KBM-7 (cell line): Measurements from ENCODE around the gene PSMC3.
"Not testable (repeated sequence)": the region's sequence is repeated elsewhere in the genome, so short reads cannot be mapped to it uniquely, and the experiment has no call there.

ENCODE experiments used
- DNase-seq: peaks from one replicate; pipeline ENCODE4 v3.0.0-alpha.2; 2015
- in situ Hi-C: fragments of 300-500 bp; cut with MboI; formaldehyde crosslinking; loops from 2 replicates; pipeline ENCODE4 v1.14.3; 2020; ENCODE audit warnings: low sequenced_read_pairs, low pct_unique_long_range_greater_than_20kb, mixed read lengths

The PSMC3 gene

DNA sequence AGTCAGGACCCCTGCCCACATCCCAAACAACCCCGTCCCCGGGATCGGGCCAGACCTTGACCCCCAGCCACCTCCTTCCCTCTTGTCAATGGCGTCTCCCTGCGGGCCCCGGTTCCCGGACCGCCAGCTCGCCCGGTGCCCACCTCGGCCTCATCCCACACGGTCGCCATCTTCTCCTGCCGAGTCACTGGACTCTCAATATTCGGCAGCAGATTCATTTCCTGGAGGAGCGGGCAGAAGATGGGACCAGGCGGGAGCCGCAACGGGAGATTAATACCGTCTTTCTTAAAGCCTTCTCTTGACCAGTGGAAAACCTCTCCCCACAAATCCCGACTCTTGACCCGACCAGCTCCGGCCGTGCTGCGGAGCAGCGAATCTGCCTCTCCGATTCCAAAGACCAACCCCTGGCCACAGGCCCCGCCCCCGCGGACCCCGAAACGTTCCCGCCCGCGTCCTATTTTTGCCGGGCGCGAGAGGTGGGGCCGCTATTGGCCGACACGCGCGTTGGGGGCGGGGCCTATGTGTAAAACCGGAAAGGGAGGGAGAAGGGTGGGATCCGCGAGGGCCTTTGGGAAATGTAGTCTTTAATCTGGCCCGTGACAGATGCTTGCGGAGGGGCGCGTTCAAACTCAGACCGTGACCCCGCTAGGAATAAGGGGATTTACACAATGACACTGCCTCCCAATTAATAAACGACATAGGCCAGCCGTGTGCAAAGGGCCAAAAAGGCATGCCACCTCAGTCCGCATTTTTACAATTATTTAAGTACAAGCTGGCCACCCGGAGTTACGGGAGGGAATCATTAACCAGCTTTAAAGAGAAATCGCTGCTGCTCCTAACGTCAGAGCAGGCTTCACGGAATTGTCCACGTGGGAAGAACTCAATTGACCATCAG is at the start of gene PSMC3:
Gene PSMC3 (minus strand): TSS at position 378 of the 895 bp plus-strand sequence. CDS start 160 bp downstream, at position 218.
- DNase-seq: peak; percentile 98
- in situ Hi-C loops: no loop called here

- in situ Hi-C loops: no loop called here
- no peak for DNase-seq
Measured at GRCh38 chr11:47470671-47471070, 44.4 kb upstream of the PSMC3 start.

GRCh38 chr11:47469361-47470179 is 43.3 kb upstream of the PSMC3 start:
- in situ Hi-C loops: no loop called here
- DNase-seq: no peak

GRCh38 chr11:47468598-47469214 is 42.5 kb upstream of the PSMC3 start:
- in situ Hi-C loops: no loop called here
- DNase-seq: no peak

DNA sequence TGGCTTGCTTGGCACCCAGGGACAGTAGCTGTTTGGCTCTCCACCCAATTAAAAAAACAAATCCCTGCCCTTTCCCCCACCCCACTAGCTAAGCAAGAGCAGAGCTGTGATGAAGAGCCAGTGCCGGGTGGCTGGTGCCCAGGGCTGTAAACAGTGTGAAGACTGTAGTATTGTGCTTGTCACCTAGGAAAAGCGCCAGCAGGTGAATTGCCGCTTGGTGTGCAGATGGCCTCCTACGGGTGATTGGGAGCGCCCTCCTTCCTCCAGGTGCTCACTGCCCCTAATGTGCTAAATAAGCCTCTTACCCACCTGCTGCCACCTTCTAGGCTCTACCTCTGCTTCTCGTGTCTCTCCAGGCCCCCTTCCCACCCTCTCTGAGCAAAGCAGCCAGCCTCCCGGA is 41.1 kb upstream of the PSMC3 start:
- in situ Hi-C loops: no loop called here
- DNase-seq: no peak

DNA sequence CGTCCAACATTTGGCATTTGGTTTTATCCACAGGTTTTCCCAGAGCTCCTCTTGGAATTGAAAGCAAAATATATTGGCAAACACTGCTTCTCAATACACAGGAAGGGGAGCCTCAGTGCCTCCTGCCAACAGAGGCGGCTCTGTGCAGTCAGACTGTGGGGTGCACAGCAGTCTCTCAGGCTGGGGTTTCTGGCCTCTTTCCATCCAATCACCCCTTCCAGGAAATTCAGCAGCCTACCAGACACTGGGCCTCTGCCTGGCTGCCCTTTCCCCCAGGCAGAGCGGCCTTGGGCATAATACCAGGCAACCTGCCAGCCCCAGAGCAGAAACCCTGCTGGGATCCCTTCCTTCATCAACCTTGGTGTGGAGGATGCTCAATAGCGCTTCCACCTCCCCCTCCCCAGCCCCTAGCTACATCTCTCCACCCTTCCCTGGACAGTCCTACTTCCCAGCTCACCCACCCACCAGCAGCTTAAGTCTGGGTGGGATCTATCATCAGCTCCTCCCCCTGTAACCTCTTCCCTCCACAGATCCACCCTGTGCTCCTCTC is 40.5 kb upstream of the PSMC3 start:
- no peak for DNase-seq

GRCh38 chr11:47466201-47466600 is 40.0 kb upstream of the PSMC3 start:
- DNase-seq: no peak
- in situ Hi-C loops: no loop called here

More for the DNA sequence above, 40.5 kb upstream of the PSMC3 start:
- in situ Hi-C loops: no loop called here

- in situ Hi-C loops: no loop called here
- DNase-seq: no peak
Measured at GRCh38 chr11:47464483-47464882, 38.2 kb upstream of the PSMC3 start.

DNA sequence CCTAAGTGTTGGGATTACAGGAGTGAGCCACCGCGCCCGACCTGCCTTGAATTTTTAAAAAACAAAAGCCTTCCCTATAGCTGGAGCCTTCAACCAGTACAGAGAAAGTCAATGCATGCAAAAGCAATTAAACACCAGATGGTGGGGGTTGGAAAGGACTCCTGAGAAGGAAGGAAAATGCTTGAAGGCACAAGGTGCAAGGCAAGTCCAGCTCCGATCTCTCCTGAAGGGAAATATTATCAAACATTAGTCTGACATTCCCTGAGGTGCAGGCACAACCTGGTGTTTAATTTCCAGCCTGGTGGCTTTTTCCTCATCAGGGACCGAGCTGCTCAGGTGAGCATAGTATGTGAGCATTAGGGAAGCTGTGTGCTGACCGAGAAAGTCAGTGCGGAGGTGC is 35.6 kb upstream of the PSMC3 start:
- DNase-seq: no peak
- in situ Hi-C loops: no loop called here

- no peak for DNase-seq
- in situ Hi-C loops: no loop called here
Measured at GRCh38 chr11:47460571-47461235, 34.5 kb upstream of the PSMC3 start.

DNA sequence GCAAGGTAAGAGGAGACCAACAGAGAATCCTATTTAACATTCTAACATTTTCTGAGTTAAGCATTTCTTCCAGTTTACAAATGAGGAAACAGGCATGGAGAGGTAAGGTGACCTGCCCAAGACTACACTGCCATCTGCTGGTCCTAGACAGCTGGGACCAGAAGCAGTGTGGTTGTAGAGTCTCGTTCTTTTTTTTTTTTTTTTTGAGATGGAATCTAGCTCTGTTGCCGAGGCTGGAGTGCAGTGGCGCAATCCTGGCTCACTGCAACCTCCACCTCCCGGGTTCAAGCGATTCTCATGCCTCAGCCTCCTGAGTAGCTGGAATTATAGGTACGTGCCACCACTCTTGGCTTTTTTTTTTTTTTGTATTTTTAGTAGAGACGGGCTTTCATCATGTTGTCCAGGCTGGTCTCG is 28.0 kb upstream of the PSMC3 start:
- peak; percentile 93 for DNase-seq
- in situ Hi-C loops: not testable (repeated sequence)

DNA sequence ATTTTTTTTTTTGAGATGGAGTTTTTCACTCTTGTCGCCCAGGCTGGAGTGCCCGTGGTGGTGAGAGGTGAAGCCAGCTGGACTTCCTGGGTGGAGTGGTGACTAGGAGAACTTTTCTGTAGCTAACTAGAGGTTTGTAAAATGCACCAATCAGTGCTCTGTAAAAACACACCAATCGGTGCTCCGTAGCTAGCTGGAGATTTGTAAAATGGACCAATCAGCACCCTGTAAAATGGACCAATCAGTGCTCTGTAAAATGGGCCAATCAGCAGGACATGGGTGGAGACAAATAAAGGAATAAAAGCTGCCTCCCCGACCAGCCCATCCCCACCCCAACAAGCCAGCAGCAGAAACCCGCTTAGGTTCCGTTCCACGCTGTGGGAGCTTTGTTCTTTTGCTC is 27.1 kb upstream of the PSMC3 start:
- in situ Hi-C loops: no loop called here
- no peak for DNase-seq

- DNase-seq: no peak
- in situ Hi-C loops: no loop called here
Measured at GRCh38 chr11:47451990-47452389, 25.8 kb upstream of the PSMC3 start.

DNA sequence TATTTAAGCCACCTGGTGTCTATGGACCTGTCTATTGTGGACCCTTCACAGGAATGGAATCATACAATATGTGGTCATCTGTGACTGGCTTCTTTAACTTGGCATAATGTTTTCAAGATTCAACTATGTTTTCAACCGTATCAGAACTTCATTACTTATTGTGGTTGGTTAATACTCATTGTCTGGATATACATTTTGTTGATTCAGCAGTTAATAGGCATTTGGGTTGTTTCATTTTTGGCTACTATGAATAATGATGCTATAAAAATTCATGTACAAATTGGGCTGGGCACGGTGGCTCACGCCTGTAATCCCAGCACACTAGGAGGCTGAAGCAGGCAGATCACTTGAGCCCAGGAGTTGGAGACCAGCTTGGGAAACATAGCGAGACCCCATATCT is 25.2 kb upstream of the PSMC3 start:
- in situ Hi-C loops: no loop called here
- no peak for DNase-seq

DNA sequence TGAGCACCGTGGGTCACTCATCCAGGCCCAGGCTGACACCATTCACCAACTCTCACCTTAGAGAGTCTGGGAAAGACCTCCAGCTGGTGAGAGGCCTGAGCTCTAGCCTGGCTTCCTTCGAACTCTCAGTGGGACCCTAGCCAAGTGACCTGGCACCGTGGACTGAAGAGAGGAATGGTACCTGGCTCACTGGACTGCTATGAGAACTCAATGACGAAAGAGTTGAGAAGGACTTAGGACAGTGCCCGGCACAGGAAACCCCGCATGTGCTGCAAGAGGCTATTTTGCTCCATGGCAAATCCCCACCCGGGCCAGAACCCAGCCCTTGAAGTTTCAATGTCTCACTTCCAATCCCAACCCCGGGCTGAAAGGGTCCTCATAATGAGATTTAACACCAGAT is 23.3 kb upstream of the PSMC3 start:
- DNase-seq: no peak
- in situ Hi-C loops: no loop called here

- no peak for DNase-seq
- in situ Hi-C loops: no loop called here
Measured at GRCh38 chr11:47448566-47449427, 22.6 kb upstream of the PSMC3 start, which contains the start of gene RAPSN. Gene RAPSN, minus strand, starts transcription at chr11:47449136. Its CDS starts 172 bp downstream, at chr11:47448964.

DNA sequence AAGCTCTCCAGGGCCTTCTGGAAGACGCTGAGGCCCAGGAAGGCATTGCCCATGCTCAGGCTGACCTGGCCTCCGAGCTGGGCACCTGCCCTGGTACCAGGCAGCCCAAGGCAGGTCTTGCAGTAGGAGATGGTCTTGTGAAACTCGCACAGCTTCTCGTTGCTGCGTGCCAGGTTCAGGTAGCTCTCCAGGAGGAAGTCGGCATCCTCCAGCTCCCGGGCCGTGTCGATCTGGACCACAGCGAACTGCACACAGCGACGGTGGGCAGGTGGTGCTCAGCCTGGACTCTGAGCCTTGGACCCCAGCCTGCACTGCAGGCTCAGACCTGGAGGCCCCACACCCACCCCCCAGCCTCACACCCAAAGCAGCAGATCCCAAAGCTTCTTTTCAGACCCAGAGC is 21.7 kb upstream of the PSMC3 start:
- in situ Hi-C loops: no loop called here
- DNase-seq: no peak

- no peak for DNase-seq
- in situ Hi-C loops: no loop called here
Measured at GRCh38 chr11:47446833-47447232, 20.6 kb upstream of the PSMC3 start.
